HG02981 (cell line): ENCODE results near the gene NPFFR1.

Experiments used
- ATAC-seq: cut with Tn5 transposase; IDR thresholded peaks from one replicate; pipeline ENCODE4 v1.9.1; 2021; ENCODE audit warnings: mild to moderate bottlenecking, moderate library complexity; ENCODE audit not compliant: unreplicated experiment

Gene NPFFR1

DNA sequence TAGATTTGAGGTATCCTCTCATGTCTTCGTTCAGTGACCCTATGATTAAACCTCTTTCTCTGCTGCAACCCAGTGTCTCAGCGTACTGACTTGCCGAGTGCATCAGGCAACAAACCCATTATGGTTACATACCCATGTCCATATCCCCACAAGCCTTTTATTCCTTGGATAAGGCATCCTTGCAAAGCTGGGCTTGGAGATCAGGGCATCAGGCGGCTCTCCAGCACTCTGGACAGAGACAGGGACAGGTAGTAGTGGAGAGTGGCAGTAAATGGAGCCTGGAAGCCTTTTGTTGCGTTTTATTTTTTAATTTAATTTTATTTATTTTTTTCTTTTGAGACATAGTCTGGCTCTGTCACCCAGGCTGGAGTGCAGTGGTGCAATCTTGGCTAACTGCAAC lies 32.0 kb upstream of the NPFFR1 start:
- no peak for ATAC-seq

DNA sequence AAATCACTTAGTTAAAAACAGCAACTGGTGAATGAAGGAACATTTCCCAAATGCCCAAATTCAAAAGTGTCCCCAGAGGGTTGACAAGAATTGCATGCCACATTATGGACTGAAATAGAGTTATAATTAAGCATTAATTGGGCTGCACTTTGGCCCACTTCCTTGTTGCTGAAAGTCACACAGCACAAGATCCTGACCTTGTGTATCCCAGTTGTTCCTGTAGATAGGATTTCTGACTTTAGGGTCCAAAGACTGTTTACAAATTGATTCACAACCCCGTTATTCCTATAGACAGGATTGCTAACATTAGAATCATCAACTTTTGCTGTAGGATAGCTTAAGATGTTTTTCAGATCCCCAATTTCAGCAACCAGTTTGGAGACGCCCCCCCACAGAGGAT lies 31.5 kb upstream of the NPFFR1 start:
- no peak for ATAC-seq

DNA sequence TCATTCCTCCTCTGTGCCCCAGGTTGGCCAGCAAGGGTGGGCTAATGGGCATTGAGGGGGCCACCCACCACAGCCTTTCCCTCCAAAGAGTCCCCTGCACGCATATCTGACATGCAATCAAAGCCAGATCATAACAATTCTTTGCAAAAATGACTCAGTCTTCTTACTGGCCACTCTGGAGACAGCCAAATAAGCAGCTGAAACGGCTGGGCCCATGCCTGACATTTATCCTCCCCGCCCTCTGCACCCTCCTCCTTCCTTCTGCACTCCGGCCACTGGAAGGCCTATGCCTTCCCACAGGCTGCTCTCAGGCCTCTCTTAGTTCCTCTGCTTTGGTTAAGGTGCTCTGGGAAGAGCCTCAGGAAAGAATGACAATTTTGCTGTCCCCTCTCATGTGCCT lies 29.2 kb upstream of the NPFFR1 start:
- ATAC-seq = no peak

DNA sequence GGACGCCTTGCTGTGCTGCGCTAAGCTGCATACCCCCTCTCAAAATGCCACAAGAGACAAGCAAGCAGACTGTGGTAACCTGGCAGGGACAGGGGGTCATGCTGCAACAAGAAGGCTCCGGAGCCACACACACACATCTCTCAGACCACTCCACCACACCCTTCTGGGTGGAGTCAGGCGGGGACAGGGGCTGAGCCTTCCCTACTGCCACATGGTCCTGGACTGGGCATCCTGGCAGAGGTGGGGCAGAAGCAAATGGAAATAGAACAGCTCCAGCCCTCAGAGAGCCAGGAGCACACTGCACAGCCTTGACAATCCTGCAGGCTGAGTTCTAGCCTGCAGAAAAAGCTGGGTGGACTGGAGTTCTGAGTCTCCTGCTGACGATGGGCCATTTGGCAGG lies 28.4 kb upstream of the NPFFR1 start:
- ATAC-seq = no peak

- no peak for ATAC-seq
Observed at GRCh38 chr10:70311698-70312097, 27.9 kb upstream of the NPFFR1 start.

DNA sequence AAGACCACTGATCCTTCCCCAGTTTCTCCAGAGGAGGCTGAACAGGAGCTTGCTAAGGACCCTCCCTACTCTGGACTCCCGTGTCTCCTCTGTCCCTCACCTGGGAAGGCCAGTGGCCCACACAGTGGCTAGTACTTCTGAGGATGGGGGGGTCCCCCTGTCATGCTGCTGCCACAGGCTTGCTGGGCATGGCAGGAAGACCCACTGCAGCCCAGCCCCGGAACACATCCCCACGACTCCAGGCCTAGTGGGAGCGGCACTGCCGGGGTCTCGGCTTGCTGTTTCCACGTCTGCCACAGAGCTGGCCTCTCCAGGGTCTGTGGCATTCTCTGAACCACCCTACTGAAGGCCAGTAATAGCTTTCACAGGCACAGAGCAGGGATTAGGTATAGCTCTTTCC lies 25.9 kb upstream of the NPFFR1 start:
- no peak for ATAC-seq

DNA sequence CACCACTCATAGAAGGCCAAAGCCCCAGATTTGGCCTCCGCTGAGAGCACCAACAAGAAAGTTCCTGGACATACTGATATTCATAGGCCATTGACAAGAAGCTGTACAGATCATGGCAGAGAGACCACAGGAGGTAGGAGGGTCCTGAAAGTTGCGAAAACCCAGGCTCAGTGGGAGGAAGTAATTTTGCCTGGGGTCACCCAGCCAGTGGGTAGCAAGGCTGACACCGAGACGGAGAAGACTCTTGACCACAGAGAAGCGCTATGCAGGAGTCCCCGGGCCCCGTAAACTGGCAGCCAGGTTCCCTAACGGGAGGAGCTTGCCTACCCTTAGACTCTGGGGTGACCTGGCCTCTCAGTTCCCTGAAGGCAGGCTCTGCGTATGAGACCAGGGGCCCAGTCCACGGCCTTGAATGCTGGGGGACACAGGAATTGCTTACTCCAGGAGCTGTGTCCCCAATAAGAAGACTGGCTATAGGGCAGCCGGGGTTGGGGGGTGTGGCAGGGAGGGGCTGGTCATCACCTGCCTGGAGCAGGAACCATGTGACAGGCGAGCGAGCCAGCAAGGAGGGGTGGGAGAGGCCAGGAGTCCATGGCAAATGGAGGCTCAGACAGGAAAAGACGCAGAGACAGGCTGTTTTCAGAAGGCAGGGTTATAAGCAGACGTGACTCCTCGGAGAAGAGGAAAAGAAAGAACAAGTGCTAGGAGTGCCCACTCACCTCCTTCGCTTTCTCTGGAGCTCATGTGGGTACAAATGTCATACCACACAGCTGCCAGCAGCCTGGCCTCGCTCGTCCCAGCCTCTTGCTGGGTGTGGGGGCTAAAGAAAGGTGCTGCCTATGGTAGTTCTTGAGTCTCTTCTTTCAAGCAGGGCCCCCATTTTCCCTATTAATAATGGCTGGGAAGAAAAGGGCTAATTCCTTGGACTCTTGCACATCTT lies 24.6 kb upstream of the NPFFR1 start:
- ATAC-seq = no peak

- no peak for ATAC-seq
Observed at GRCh38 chr10:70306886-70307520, 23.2 kb upstream of the NPFFR1 start.

GRCh38 chr10:70306181-70306705 lies 22.4 kb upstream of the NPFFR1 start:
- ATAC-seq = no peak

- no peak for ATAC-seq
Observed at GRCh38 chr10:70303730-70304129, 19.9 kb upstream of the NPFFR1 start.

- ATAC-seq = no peak
Observed at GRCh38 chr10:70302292-70302691, 18.5 kb upstream of the NPFFR1 start.

DNA sequence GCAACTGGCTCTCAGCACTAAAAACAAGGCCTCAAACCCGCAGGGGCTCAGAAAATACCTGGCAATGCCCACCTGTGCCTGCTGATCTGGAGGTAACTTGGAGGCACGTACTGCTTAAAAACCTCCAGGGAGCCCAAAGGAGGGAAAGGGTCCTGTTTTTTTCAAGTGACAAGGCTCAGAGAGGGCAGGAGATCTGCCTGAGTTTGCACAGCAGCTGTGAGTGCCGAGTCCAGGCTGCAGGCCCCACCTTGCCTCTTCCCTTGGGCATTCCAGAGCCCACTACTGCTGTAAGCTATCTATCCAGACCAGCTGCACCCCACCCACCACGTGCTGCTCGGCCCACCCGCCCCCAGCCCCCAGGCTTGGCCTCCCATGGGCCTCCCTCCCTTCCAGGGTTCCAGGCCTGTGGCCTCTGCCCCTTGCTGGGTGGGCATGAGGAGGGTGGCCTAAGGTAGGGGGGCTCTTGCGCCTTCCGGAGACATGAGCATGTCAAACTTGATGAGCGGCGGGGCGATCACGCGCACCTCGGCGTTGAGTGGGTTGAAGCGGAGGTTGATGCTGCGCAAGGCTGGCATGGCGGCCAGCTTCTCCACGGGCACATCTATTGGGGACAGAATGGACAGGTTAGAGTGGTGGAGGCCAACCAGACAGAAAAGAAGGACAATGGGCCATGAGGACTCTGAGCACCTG lies 17.2 kb upstream of the NPFFR1 start:
- no peak for ATAC-seq

DNA sequence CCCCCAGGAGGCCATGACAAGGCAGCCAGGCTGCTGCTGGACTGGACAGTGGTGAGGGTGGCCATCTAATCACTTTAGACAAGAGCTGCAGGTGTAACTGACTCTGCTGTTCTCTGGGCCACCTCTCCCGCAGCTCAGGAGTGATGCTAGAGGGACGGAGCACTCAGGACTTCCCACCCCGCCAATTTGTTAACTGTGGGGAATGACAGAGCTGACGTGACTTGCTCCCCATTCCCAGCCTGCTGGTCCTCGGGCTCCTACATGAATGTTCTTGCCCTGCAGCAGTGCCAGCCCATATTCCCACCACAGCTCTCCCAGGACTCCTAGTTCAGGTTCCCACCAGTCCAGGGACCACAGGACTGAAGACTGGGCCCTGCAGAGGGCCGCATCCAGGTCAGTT lies 16.7 kb upstream of the NPFFR1 start:
- no peak for ATAC-seq

DNA sequence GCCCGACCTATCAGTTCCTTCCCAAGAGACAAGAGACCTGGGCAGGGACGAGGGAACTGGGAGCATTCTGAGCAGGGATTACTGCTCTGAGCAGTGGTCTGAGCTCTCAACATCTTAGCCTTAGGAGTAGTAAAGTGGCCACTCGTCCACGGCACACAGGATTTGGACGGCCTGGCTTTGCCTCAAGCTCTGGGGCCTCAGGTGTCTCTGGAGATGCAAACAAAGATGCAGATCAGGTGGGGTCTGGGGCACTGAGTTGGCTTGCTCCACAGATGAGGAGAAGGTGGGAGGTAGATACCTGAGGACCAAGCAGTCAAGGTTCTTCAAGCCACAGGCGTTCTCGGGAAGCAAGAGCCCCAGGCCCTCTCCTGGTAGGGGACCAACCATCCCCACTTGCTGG lies 16.1 kb upstream of the NPFFR1 start:
- ATAC-seq = no peak

- no peak for ATAC-seq
Observed at GRCh38 chr10:70298393-70298792, 14.6 kb upstream of the NPFFR1 start.

- no peak for ATAC-seq
Observed at GRCh38 chr10:70297224-70297623, 13.4 kb upstream of the NPFFR1 start.

GRCh38 chr10:70296406-70296899 lies 12.6 kb upstream of the NPFFR1 start:
- no peak for ATAC-seq

- no peak for ATAC-seq
Observed at GRCh38 chr10:70295926-70296325, 12.1 kb upstream of the NPFFR1 start.

- no peak for ATAC-seq
Observed at GRCh38 chr10:70295321-70295720, 11.5 kb upstream of the NPFFR1 start.

DNA sequence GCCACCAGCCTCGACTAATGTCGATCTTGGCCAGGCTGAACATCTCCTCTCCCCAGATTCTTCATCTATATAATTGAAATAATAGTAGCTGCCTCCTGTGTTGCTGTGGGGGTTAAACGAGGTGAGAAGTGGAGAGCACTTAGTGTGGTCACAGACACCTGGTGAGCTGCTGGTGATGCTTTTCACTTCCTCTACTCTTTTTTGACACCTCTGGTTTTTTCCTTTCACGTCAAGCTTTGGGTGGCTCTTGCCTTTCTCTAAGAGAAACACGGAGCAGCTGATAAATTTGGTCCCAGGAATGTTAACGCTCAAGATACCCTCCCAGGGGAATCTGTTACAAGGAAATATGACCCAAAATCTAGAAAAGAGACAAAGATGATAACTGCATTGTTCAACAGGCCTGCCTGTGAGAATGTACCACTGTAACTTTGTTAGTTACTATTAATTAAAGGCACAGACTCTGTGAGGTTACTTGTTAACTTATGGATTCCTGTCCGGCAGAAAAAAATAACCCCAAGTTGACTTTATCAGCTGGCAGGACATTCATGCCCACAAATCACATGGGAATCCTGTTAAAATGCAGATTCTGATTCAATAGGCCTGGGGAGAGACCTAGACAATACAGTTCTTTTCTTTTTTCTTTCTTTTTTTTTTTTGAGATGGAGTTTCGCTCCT lies 9.5 kb upstream of the NPFFR1 start:
- peak; percentile 79 for ATAC-seq

DNA sequence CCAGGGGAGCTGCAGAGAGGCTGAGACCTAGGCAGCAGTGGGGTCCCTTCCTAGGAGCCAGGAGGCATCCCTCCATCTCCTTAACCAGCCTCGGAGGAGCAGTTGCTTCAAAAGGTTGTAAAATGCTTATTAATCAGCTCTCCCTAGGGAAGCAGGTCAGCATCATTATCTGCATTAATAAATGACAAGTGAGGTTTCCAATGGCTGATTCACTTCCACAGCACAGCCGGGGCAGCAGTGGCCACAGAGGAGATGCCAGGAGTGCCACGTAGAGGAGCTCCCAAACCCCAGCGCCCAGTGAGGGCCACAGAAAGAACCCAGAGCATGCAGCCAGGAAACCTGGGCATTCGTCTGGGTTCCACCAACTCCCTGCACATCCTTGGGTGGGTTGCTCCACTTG lies 8.2 kb upstream of the NPFFR1 start:
- ATAC-seq = no peak
